HCT116 (cell line): ENCODE data around the gene CKB. TPM values are rescaled to one million over a fixed set of nuclear protein-coding genes. Genes with fewer than 3 reads are reported as not detected.

ENCODE experiments used
- ATAC-seq: fragments of 200-7000 bp; cut with Tn5 transposase; 2 replicates; pipeline ENCODE4 v1.9.1; 2020; ENCODE audit warnings: mild to moderate bottlenecking, moderate library complexity
- BruUV-seq: library from RNA; stranded (reverse); fragments of 400-500 nt; replicated peaks from 2 replicates; lab custom pipeline; 2021; lab: Mats Ljungman, UMichigan
- CTCF ChIA-PET: fragments of 300-600 bp; sonication (Branson Sonifier 250); formaldehyde crosslinking; loops from one replicate; lab custom pipeline; 2021; ENCODE audit warnings: antibody characterized with exemption; lab: Charles Lee
- POLR2A ChIA-PET: fragments of 300-600, 350-600 bp; sonication (Branson Sonifier 250); formaldehyde crosslinking; loops from one replicate; lab custom pipeline; 2021; ENCODE audit warnings: antibody characterized with exemption; lab: Charles Lee
- RAD21 ChIA-PET, 2 experiments: fragments of 300-600 bp; sonication (Branson Sonifier 250); formaldehyde crosslinking; loops; one replicate each; lab custom pipeline; 2023; ENCODE audit warnings: low total read pairs in 2 of 2; ENCODE audit not compliant: uncharacterized antibody in 2 of 2, unreplicated experiment in 2 of 2, low non-redundant PET in 1 of 2; lab: Charles Lee
- DNase-seq: peaks from one replicate; pipeline ENCODE4 v3.0.0-alpha.2; 2010; ENCODE audit warnings: low read depth, low spot score
- H2AFZ ChIP-seq: fragments of 200-600 bp; shearing (Covaris generic), sonication (generic); 2 replicates; pipeline ENCODE4 v1.6.1; 2017; ENCODE audit warnings: low read depth, mixed run types, mixed read lengths, antibody characterized with exemption, low read length; ENCODE audit not compliant: poor library complexity, severe bottlenecking
- H3K27ac ChIP-seq: 2 replicates; pipeline ENCODE4 v1.5.1; 2012; ENCODE audit warnings: low read depth, low read length
- H3K27me3 ChIP-seq: fragments of 200-600 bp; sonication (generic); 2 replicates; pipeline ENCODE4 v1.6.1; 2016; ENCODE audit warnings: mixed run types, low read length, mixed read lengths; ENCODE audit not compliant: insufficient read depth
- H3K36me3 ChIP-seq, 2 experiments: fragments of 200-500 bp in 1 of 2; fragments of 200-600 bp in 1 of 2; sonication (Bioruptor generic) in 1 of 2; sonication (generic) in 1 of 2; 2 replicates each; pipeline versions ENCODE4 v1.5.1 to v1.6.1; 2014 to 2016; ENCODE audit warnings: low read length in 2 of 2, inconsistent platforms in 1 of 2, mixed read lengths in 1 of 2, mixed run types in 1 of 2; ENCODE audit not compliant: insufficient read depth in 2 of 2, control insufficient read depth in 1 of 2
- H3K4me1 ChIP-seq, 2 experiments: fragments of 200-600 bp in 1 of 2; sonication (generic) in 1 of 2; 2 replicates each; pipeline versions ENCODE4 v1.5.1 to v1.6.1; 2012 to 2017; ENCODE audit warnings: low read length in 2 of 2, inconsistent platforms in 1 of 2, mild to moderate bottlenecking in 1 of 2, mixed read lengths in 1 of 2, mixed run types in 1 of 2, moderate library complexity in 1 of 2; ENCODE audit not compliant: insufficient read depth in 2 of 2, control insufficient read depth in 1 of 2
- H3K4me2 ChIP-seq: fragments of 200-600 bp; sonication (generic); 2 replicates; pipeline ENCODE4 v1.6.1; 2017; ENCODE audit warnings: mixed run types, low read length, mixed read lengths
- H3K4me3 ChIP-seq, 2 experiments: fragments of 200-600 bp in 1 of 2; sonication (generic) in 1 of 2; replicated peaks in 1 of 2; 2 replicates each; pipeline ENCODE4 v1.5.1; 2011 to 2016; ENCODE audit warnings: low read length in 2 of 2, control low read depth in 1 of 2, low read depth in 1 of 2, mild to moderate bottlenecking in 1 of 2, mixed read lengths in 1 of 2, mixed run types in 1 of 2
- H3K79me2 ChIP-seq: fragments of 200-600 bp; sonication (generic); 2 replicates; pipeline ENCODE4 v1.6.1; 2017; ENCODE audit warnings: mild to moderate bottlenecking, mixed run types, low read length, moderate library complexity, mixed read lengths; ENCODE audit not compliant: insufficient read depth
- H3K9ac ChIP-seq: fragments of 200-600 bp; sonication (generic); 2 replicates; pipeline ENCODE4 v1.6.1; 2016; ENCODE audit warnings: low read length, mixed read lengths
- H3K9me2 ChIP-seq: fragments of 200-600 bp; sonication (generic), shearing (Covaris generic); 2 replicates; pipeline ENCODE4 v1.6.1; 2017; ENCODE audit warnings: mixed run types, mild to moderate bottlenecking, moderate library complexity; ENCODE audit not compliant: insufficient read depth
- H3K9me3 ChIP-seq, 2 experiments: fragments of 200-500 bp in 1 of 2; fragments of 200-600 bp in 1 of 2; sonication (Bioruptor generic) in 1 of 2; sonication (generic) in 1 of 2; 2 replicates each; pipeline ENCODE4 v1.6.1; 2014 to 2017; ENCODE audit warnings: low read length in 2 of 2, mixed read lengths in 2 of 2, inconsistent platforms in 1 of 2, low read depth in 1 of 2, mild to moderate bottlenecking in 1 of 2, mixed run types in 1 of 2, moderate library complexity in 1 of 2; ENCODE audit not compliant: control insufficient read depth in 1 of 2, insufficient read depth in 1 of 2
- H4K20me1 ChIP-seq: fragments of 200-600 bp; sonication (generic), shearing (Covaris generic); 2 replicates; pipeline ENCODE4 v1.6.1; 2017; ENCODE audit warnings: mixed run types, mild to moderate bottlenecking, moderate library complexity; ENCODE audit not compliant: insufficient read depth
- CEBPB ChIP-seq: IDR thresholded peaks from 2 replicates; pipeline ENCODE4 v1.6.1; 2012; ENCODE audit warnings: low read depth
- EGR1 ChIP-seq: IDR thresholded peaks from 2 replicates; pipeline ENCODE4 v1.6.1; 2012; ENCODE audit warnings: low read depth
- EZH2phosphoT487 ChIP-seq: fragments of 200-600 bp; IDR thresholded peaks from 2 replicates; pipeline ENCODE4 v1.6.1; 2018; ENCODE audit warnings: antibody characterized with exemption, borderline replicate concordance
- FOSL1 ChIP-seq: IDR thresholded peaks from 2 replicates; pipeline ENCODE4 v1.6.1; 2012; ENCODE audit warnings: low read depth
- JUND ChIP-seq: IDR thresholded peaks from 2 replicates; pipeline ENCODE4 v1.6.1; 2012
- MAX ChIP-seq: IDR thresholded peaks from 2 replicates; pipeline ENCODE4 v1.6.1; 2012
- POLR2A ChIP-seq: IDR thresholded peaks from 2 replicates; pipeline ENCODE4 v1.7.0; 2011; ENCODE audit warnings: borderline replicate concordance; ENCODE audit not compliant: insufficient read depth, insufficient read length; ENCODE audit errors: extremely low read depth
- POLR2AphosphoS5 ChIP-seq: IDR thresholded peaks from 2 replicates; pipeline ENCODE4 v1.6.1; 2011; ENCODE audit warnings: mild to moderate bottlenecking, low read depth, low read length, moderate library complexity
- RAD21 ChIP-seq: IDR thresholded peaks from 2 replicates; pipeline ENCODE4 v1.6.1; 2012; ENCODE audit warnings: low read depth, mild to moderate bottlenecking
- REST ChIP-seq: IDR thresholded peaks from 2 replicates; pipeline ENCODE4 v1.6.1; 2012; ENCODE audit warnings: low read depth
- SIN3A ChIP-seq: IDR thresholded peaks from 2 replicates; pipeline ENCODE4 v1.6.1; 2012; ENCODE audit warnings: low read depth
- SRF ChIP-seq: IDR thresholded peaks from 2 replicates; pipeline ENCODE4 v1.6.1; 2012; ENCODE audit warnings: low read depth
- YY1 ChIP-seq: IDR thresholded peaks from 2 replicates; pipeline ENCODE4 v1.6.1; 2011; ENCODE audit warnings: low read length, low read depth, moderate library complexity, mild to moderate bottlenecking; ENCODE audit not compliant: insufficient replicate concordance; ENCODE audit errors: extremely low read depth
- ZFX ChIP-seq: fragments of 450-650 bp; IDR thresholded peaks from 2 replicates; pipeline ENCODE4 v1.6.1; 2017
- ZNF274 ChIP-seq: fragments of 200-500 bp; sonication (Bioruptor generic); IDR thresholded peaks from 2 replicates; pipeline ENCODE4 v1.6.1; 2014; ENCODE audit warnings: mild to moderate bottlenecking, low read depth, low read length, inconsistent platforms
- intact Hi-C: fragments of 100-400 bp; cut with micrococcal nuclease; formaldehyde crosslinking; loops from 2 replicates; pipeline ENCODE4 v1.10.0; 2022
- total RNA-seq: library from RNA; stranded (reverse); gene quantifications from one replicate; pipeline ENCODE4 v1.2.1, GENCODE V29; 2021; ENCODE audit not compliant: unreplicated experiment
- TF ChIP-seq, protein P1 (sequence below): IDR thresholded peaks from 2 replicates; pipeline ENCODE4 v1.6.1; 2011; ENCODE audit warnings: mild to moderate bottlenecking, low read length, moderate library complexity; ENCODE audit not compliant: insufficient replicate concordance; ENCODE audit errors: extremely low read depth

CKB gene
- total RNA-seq, 1 experiment from 2014 or later, result 605 TPM

GRCh38 chr14:103480595-103480994 is 42.0 kb downstream of the CKB start (continued):
- TF ChIP-seq, protein P1, sequence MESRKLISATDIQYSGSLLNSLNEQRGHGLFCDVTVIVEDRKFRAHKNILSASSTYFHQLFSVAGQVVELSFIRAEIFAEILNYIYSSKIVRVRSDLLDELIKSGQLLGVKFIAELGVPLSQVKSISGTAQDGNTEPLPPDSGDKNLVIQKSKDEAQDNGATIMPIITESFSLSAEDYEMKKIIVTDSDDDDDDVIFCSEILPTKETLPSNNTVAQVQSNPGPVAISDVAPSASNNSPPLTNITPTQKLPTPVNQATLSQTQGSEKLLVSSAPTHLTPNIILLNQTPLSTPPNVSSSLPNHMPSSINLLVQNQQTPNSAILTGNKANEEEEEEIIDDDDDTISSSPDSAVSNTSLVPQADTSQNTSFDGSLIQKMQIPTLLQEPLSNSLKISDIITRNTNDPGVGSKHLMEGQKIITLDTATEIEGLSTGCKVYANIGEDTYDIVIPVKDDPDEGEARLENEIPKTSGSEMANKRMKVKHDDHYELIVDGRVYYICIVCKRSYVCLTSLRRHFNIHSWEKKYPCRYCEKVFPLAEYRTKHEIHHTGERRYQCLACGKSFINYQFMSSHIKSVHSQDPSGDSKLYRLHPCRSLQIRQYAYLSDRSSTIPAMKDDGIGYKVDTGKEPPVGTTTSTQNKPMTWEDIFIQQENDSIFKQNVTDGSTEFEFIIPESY, result no peak

DNA sequence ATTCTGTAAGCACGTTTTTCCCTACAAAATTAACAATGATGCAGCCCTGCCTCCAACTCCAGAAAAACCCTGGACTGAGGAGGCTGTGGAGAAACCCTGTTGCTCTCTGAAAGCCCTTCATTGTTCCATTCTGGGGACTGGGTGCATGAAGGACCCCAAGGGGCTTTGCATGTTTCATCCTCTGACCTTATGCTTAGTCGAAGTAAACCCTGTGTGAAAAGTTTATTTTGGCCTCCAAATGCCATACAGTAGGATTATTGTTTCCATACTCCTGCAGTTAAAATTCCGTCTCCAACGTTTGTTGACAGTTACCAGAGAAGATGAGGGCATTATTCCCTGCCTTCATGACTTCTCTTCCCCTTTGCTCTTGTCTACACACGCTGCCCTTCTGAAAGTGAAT is 46.0 kb downstream of the CKB start:
- Histone ChIP-seq H3K4me2 (no peak overlapping the region), H3K27ac (no peak overlapping the region), H3K9ac (no peak overlapping the region), H3K4me3 (no peak overlapping the region), H3K79me2 (no peaks in the 10 kb centered on the region), H3K9me2 (no peaks in the 10 kb centered on the region), H3K27me3 (no peaks in the 10 kb centered on the region), H2AFZ (no peak overlapping the region), H4K20me1 (no peaks in the 10 kb centered on the region), H3K4me1 (peaks cover 0 to 6% of the 10 kb centered on the region in 2 experiments; a peak in 1 of 4 replicates), H3K9me3 (no peaks in the 10 kb centered on the region), H3K36me3 (peaks cover 43 to 45% of the 10 kb centered on the region in 2 experiments)
- POLR2A ChIA-PET, result no interaction called here
- TF ChIP-seq YY1, result no peak
- TF ChIP-seq ZNF274, result no peak
- TF ChIP-seq SIN3A, result no peak
- intact Hi-C loops, result no loop called here
- BruUV-seq, result no TSS peak
- DNase-seq (no peak), ATAC-seq (no peak)
- RAD21 ChIA-PET, result no interaction called here
- CTCF ChIA-PET, result no interaction called here

GRCh38 chr14:103476065-103476464 is 46.6 kb downstream of the CKB start:
- H4K20me1 ChIP-seq, result no peaks in the 10 kb centered on the region
- H3K36me3 ChIP-seq, result peaks cover 45% of the 10 kb centered on the region in 2 experiments
- ChIA-PET POLR2A (no interaction called here), CTCF (no interaction called here), RAD21 (no interaction called here)
- no peak overlapping the region for H3K4me2 ChIP-seq
- no peaks in the 10 kb centered on the region for H3K9me2 ChIP-seq
- ATAC-seq (no peak), DNase-seq (no peak)
- H3K4me1 ChIP-seq, result peaks cover 0 to 6% of the 10 kb centered on the region in 2 experiments; a peak in 1 of 4 replicates
- H3K27me3 ChIP-seq, result no peaks in the 10 kb centered on the region
- no peak overlapping the region for H3K4me3 ChIP-seq
- H3K27ac ChIP-seq, result no peak overlapping the region
- intact Hi-C loops, result no loop called here
- no TSS peak for BruUV-seq
- no peaks in the 10 kb centered on the region for H3K9me3 ChIP-seq
- no peak overlapping the region for H2AFZ ChIP-seq
- H3K9ac ChIP-seq, result no peak overlapping the region
- no peaks in the 10 kb centered on the region for H3K79me2 ChIP-seq
- no peak for TF ChIP-seq EGR1
- no peak for TF ChIP-seq CEBPB
- TF ChIP-seq ZFX, result no peak
- TF ChIP-seq FOSL1, result no peak
- no peak for TF ChIP-seq POLR2A
- no peak for TF ChIP-seq MAX
- no peak for TF ChIP-seq SRF
- no peak for TF ChIP-seq RAD21
- TF ChIP-seq POLR2AphosphoS5, result no peak
- TF ChIP-seq EZH2phosphoT487, result no peak
- no peak for TF ChIP-seq ZNF274
- no peak for TF ChIP-seq JUND
- TF ChIP-seq REST, result no peak
